ENCODE data around the gene RUNDC1.

Gene RUNDC1

GRCh38 chr17:43019418-43019817, 39.1 kb downstream of the RUNDC1 start:
- peak; percentile 52 for DNase-seq (ENCODE audit: low read depth)

DNA sequence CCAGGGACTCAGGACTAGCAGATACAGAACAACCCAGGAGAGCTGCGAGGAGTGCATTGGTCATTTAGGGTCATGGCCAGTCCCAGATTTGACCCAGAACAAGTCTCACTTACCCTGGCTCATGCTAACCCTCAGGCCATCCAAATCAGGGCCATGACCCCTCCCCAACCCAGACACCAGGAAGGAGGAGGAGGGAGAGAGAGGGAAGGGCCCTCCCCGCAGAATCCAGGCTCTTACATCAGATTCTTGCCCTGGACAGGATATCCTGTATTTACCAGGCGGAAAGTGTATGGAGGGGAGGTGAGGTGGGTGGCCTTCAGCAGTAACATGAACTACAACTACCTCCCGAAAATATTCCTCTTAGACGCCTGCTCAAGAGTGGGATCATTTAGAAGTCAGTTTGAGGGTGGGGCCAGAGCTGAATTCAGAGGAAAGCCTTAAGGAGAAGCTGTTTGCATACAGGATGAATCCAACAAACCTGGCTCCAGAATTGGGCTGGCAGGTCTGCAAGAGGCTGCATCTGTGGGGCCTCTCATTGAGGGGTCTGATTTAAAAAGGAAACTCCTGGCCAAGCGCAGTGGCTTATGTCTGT, 39.8 kb downstream of the RUNDC1 start:
- DNase-seq (ENCODE audit: low read depth), result peak; percentile 64

- DNase-seq (ENCODE audit: low read depth), result peak; percentile 71
Measured at GRCh38 chr17:43020789-43021740, 40.7 kb downstream of the RUNDC1 start.

DNA sequence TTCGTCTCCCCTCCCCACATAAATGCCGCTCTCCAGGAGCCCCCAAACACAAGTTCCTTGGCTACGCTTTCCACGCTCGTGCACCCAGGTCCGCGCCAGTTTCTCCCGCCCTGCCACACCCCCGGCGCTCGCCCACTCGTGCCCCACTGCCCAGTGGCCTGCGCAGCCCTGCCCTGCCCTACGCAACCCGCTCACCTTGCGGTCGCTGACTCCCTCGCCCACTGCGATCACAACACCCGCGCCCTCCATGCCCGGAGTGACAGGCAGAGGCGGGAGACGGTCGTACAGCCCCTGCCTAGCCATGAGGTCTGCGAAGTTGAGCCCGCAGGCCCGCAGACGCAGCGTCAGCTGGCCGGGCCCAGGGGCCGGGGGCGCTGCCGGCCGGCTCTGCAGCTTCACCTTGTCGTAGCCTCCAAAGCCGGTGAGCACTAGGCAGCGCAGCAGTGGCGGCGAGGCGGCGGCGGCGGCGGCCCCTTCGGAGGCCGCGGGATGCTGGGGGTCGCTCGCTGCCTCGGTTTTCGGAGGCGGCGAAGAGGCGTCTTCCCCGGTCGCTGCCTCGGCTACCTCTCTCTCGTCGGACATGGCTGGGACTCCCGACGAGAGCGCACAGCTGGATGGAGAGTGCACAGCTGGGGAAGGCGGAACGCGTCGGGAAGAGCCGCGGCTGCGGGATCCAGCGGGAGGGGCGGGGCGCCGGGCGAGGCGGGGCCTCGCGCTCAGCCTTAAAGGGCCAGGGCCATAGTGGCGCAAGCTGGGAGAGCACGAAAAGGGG, 41.6 kb downstream of the RUNDC1 start, which contains the start of gene VAT1:
TSS of gene VAT1 (minus strand) at position 645 of the 772 bp plus-strand sequence. CDS start at position 582, 63 bp downstream.
- peak; percentile 71 for DNase-seq (ENCODE audit: low read depth)

DNA sequence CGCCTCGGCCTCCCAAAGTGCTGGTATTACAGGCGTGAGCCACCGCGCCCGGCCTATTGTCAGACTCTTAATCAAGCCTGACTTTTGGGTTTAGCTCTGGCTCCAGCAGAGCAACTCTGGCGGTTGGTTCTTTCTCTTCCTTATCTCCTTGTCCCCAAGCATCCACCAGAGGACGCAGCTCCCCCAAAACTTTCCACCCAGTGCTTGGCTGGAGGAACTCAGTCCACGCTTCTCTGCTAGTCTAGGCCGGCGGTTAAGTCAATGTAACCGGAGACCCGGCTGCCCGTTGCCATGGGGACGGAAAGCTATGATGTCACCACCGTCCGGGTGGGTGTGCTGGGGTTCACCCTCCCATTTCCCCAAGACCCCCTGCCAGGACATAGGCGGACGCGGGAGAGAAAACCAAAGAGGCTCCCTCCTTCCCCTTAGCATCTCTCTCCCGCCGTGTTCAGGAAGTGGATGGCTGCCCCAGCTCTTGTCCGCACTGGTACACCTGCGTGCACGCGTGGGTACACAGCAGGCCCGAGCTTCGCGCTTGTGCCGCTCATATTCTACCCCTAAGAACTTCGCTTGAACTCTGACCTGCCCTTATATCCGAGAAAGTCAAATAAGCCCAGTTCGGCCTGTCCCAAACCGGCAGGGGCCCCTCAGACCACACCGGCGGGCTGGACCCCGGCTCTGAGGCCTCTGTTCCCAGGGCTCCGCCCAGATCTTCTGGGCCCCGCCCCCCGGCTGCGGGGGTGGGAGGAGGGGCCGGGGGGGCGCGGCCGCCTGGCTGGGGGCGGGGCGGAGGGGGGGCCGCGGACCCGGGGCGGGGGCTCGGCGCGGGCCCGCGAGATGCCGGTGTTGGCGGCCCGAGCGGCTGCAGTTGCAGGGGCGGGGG, 44.3 kb downstream of the RUNDC1 start, which contains the start of gene RND2:
TSS of gene RND2 (plus strand) at position 825 of the 883 bp plus-strand sequence. CDS start 117 bp downstream, outside the sequence.
- peak; percentile 97 for DNase-seq (ENCODE audit: low read depth)

DNA sequence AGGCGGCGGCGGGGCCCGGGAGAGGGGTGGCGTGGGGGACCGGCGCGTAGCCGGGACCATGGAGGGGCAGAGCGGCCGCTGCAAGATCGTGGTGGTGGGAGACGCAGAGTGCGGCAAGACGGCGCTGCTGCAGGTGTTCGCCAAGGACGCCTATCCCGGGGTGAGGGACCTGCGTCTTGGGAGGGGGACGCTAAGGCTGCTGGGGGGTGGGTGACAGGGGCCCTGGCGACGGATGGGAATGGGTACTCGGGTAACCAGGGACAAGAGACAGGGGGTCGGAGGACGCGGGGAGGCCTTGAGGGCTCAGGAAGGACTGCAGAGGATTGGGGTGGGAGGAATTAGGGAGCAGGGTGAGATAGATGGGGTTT, 44.9 kb downstream of the RUNDC1 start:
- no peak for DNase-seq (ENCODE audit: low read depth)

DNA sequence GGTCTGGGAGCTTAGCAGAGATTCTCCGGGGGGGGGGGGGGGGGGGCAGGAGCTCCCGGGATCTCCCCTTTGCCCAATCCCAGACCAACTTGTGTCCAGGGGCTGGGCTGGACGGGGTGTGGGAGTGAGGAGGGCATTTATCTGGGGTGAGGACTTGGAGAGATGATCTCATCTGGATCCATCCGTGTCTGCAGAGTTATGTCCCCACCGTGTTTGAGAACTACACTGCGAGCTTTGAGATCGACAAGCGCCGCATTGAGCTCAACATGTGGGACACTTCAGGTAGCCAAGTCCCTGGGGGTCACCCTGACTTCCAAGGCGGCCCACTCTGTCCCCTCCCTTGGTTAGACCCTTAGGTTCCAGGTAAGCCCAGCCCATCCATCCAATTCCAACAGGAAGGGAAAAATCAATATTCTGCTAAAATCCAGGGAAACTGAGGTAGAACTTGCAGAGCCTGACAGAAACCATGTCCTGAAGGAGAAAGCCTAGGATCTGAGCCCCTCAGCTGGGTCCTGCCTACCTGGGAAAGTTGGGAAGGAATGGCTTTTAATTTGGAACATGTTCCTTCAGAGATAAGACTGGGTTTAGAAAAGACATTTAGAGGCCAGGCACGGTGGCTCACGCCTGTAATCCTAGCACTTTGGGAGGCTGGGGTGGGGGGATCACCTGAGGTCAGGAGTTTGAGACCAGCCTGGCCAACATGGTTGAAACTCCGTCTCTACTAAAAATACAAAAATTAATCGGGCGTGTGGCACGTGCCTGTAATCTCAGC, 45.6 kb downstream of the RUNDC1 start:
- no peak for DNase-seq (ENCODE audit: low read depth)

DNA sequence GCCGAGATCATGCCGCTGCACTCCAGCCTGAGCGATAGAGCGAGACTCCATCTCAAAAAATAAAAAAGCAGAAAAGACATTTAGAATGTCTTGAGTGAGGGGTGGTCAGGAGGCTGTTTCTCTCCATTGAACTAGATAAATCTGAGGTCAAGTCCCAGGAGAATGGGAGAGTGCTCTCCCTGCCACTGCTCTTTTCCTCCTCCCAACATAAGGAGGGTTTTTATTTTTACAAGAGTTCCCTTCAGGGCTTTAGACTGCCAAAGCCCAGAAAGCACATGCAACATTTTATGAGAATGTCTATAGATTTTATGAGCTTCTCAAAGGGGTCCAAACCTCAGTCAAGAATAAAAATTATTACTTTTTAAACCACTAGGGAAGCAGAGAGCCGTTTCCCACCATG, 46.2 kb downstream of the RUNDC1 start:
- DNase-seq (ENCODE audit: low read depth), result no peak

DNA sequence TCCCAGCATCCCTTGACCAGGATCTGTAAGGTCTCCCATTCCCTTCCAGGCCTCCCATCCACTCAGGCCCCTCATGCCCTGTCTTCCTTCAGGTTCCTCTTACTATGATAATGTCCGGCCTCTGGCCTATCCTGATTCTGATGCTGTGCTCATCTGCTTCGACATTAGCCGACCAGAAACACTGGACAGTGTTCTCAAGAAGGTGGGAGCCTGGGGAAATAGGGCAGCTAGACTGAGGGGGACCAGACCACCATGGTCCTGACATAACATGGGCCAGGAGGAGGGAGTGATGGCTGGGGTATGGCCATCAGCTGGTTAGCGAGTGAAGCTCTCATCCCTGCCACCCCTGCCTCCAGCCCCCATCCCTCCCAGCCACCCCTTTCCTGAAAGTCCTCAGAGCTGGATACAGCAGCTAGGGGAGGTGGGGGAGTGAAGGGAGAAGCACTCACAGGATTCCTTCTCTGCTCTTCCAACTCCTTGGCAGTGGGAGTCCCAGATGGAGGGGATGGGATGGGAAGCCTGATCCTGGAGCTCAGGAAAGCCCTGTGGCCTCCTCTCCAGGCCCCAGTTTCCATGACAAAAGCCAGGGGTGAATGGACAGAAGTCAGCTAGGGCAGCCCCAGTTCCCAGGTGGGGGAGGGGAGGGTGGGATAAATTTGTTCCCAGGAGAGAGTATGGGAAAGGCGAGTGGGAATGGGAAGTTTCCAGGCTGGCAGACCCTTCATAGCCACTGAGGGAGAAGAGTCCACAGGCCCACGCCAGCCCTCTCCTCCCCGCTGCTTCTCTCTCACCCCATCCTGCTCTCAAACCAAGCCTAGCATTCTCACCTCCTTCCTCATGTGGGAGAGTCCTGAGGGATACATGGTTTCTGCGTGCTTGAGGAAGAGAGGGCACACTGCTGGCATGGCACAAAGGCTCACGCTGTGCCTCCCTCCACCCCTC, 47.0 kb downstream of the RUNDC1 start:
- no peak for DNase-seq (ENCODE audit: low read depth)

DNA sequence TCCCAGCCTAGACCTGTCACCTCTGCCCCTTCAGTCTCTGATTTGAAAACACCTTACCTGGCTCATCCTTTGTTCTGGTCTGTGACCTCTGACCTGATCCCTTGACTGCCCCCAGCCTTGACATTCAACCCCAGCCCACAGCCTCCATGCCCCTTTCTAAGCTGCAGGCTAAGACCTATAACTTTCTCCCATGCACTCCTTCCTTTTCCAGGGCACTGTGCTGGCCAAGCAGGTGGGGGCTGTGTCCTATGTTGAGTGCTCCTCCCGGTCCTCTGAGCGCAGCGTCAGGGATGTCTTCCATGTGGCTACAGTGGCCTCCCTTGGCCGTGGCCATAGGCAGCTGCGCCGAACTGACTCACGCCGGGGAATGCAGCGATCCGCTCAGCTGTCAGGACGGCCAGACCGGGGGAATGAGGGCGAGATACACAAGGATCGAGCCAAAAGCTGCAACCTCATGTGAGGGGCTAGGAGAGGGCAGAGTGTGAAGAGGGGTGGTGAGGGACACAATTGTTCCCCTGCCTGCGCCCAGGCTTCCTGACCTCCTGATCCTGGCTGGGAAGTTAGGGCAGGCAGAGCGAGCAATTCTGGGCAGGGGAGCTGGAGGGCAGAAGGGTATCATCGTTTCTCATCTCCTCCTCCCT, 48.0 kb downstream of the RUNDC1 start:
- no peak for DNase-seq (ENCODE audit: low read depth)

DNA sequence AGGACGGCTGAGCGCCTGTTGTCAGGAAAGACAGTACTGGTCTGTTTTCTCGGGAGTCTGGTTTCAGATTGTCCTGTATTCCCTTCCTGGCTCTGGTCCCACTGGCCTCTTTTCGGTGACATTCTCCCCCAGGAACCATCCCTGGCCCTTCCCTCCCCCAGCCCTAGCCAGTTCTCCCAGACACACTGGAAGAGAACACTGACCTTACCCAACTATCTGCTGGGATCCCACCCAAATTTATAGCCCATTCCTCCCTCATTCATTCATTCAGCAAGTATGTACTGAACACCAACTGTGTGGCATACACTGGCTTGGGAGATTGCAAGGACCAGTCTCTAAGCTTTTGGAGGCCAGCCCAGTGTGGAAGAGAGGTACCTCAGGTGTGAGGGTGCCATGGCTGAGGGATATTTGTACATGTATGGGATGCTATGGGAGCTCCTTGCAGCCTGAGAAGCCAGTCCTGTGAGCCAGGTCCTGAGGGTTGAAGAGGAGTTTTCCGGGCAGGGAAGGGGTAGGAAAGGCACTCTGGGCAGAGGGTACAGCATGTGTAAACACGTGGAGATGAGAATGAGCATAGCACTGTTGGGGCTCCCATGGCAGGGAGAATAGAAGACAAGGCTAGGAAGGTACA, 49.9 kb downstream of the RUNDC1 start:
- DNase-seq (ENCODE audit: low read depth), result no peak

DNA sequence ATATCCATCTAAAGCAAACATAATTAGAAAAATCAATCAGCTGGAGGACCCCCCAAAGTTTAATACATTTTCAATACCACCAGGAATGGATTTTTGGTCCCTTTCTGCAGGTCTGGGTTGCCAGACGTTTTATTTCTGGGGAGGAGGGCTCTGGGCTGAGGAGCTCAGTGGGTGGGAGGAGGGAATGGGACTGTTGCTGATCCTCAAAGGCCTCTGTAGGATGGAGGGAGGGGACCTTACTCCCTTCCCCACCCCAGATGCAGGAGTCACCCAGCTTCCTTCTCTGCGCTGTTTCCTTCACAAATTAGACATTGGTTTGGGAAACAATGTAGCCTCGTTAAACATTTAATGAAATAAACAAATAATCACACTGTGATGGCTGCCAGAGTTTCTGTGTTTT, 51.3 kb downstream of the RUNDC1 start:
- DNase-seq (ENCODE audit: low read depth), result no peak

DNA sequence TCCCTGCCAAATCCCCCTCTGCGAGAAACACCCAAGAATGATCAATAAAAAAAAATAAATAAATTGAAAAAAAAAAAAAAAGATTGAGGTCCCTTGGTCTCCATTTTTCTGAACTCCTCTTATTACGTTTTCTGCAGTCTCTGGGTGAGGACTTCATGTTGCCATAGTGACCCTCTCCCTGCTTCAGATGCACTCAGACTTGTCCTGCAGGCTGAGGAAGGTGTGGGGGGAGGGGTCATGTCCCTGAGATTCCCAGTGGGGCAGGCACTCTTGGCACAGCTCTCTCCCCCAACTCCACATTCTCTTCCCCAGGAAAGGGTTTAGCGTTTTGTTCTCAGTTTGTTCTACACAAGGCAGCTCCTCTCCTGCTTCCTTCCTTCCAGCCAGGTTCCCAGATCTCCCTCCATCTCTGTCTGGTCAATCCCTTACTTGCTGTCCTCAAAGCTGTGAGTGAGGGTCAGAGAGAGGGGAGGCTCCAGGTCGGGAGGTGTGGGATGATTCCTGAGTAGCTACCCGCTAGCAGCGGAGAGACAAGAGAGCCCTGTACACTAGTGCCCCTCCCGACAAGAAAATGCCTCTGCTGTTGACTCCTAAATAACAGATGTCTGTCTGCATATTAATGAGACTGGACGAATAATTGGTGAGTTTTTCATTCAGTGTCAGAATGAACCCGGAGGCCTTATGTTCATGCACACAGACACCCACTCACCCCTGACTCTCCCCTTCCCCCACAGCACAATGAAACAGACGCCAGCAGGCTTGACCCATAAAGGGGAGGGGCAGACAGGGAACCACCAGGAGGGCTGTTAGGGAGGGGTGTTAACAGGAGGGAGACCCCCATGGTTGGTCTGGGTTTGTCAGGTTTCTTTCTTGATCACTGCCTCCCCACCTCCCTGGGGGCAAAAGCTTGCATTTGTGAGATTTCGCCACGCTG, 53.9 kb downstream of the RUNDC1 start:
- no peak for DNase-seq (ENCODE audit: low read depth)

- no peak for DNase-seq (ENCODE audit: low read depth)
Measured at GRCh38 chr17:43034894-43035293, 54.5 kb downstream of the RUNDC1 start.

DNA sequence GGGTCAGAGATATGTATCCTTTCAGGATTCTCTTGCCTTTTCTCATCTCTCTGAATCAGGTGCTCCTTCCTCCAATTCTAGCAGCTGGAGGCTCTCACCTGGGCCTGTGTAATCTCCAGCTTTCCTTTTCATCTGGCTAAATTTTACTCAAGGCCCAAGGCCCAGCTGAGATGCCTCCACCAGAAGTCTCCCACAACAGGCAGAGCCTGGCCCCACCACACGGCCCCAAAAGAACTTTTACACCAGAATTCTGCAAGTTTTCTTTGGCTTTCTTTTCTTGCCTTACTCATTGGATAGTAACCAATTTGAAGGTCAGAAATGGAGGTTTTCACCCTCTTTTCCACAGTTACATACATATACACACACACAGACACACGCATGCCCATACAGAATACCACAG, 59.3 kb downstream of the RUNDC1 start:
- DNase-seq (ENCODE audit: low read depth), result no peak

GRCh38 chr17:43040655-43041054, 60.3 kb downstream of the RUNDC1 start:
- DNase-seq (ENCODE audit: low read depth), result no peak

- DNase-seq (ENCODE audit: low read depth), result peak; percentile 1
Measured at GRCh38 chr17:43042025-43042628, 61.8 kb downstream of the RUNDC1 start.

All from iris pigment epithelial cell (primary cell).